K562 (cell line): ENCODE measurements around the gene DPP3. TPM values are rescaled to one million over a fixed set of nuclear protein-coding genes. Genes with fewer than 3 reads are reported as not detected.

Experiments used
- ARHGAP35 ChIP-seq: fragments of 450-650 bp; IDR thresholded peaks from 2 replicates; pipeline ENCODE4 v1.6.1; 2018; ENCODE audit not compliant: partially characterized antibody
- BHLHE40 ChIP-seq: IDR thresholded peaks from 2 replicates; pipeline ENCODE4 v1.6.1; 2011; ENCODE audit warnings: low read length, improper control_type of control experiment
- HDAC2 ChIP-seq: fragments of 450-650 bp; IDR thresholded peaks from 2 replicates; pipeline ENCODE4 v1.6.1; 2016; ENCODE audit warnings: mild to moderate bottlenecking
- HNRNPH1 ChIP-seq: fragments of 200-400 bp; formaldehyde crosslinking; optimal IDR thresholded peaks from 2 replicates; pipeline ENCODE3; 2017; ENCODE audit warnings: low read depth, mild to moderate bottlenecking, low read length, moderate library complexity
- JUN ChIP-seq, 2 experiments: sonication (generic) in 1 of 2; formaldehyde crosslinking in 1 of 2; IDR thresholded peaks; 2 replicates each; pipeline versions ENCODE4 v1.6.1 to v1.8.0; 2012 to 2022; ENCODE audit warnings: borderline replicate concordance in 2 of 2, mild to moderate bottlenecking in 2 of 2, improper control_type of control experiment in 1 of 2, low read depth in 1 of 2, low read length in 1 of 2, missing genetic modification reagents in 1 of 2
- JUNB ChIP-seq: fragments of 450-650 bp; formaldehyde crosslinking; conservative IDR thresholded peaks from 2 replicates; pipeline ENCODE4 v1.4.0; 2020; ENCODE audit warnings: mild to moderate bottlenecking
- KLF16 ChIP-seq: IDR thresholded peaks from 2 replicates; pipeline ENCODE4 v1.6.1; 2016; ENCODE audit warnings: antibody characterized with exemption
- KLF6 ChIP-seq: fragments of 250-450 bp; sonication (Bioruptor Pico); IDR thresholded peaks from 2 replicates; pipeline ENCODE4 v1.4.0; 2020; ENCODE audit warnings: mild to moderate bottlenecking, moderate library complexity, borderline replicate concordance
- LARP7 ChIP-seq: fragments of 450-650 bp; IDR thresholded peaks from 2 replicates; pipeline ENCODE4 v1.6.1; 2016
- MEF2D ChIP-seq: conservative IDR thresholded peaks from 2 replicates; pipeline ENCODE4 v1.6.1; 2016; ENCODE audit warnings: low read depth, missing genetic modification characterization, missing compliant biosample characterization
- MIER1 ChIP-seq: fragments of 450-650 bp; IDR thresholded peaks from 2 replicates; pipeline ENCODE4 v1.6.1; 2016; ENCODE audit warnings: antibody characterized with exemption, mild to moderate bottlenecking, low read depth
- MTA2 ChIP-seq: fragments of 450-650 bp; IDR thresholded peaks from 2 replicates; pipeline ENCODE4 v1.6.1; 2016; ENCODE audit warnings: low read depth
- NRF1 ChIP-seq, 2 experiments: fragments of 450-650 bp; IDR thresholded peaks in 1 of 2; conservative IDR thresholded peaks in 1 of 2; 2 replicates each; pipeline ENCODE4 v1.6.1; 2014; ENCODE audit warnings: mild to moderate bottlenecking in 2 of 2
- RCOR1 ChIP-seq, 2 experiments: IDR thresholded peaks; 2 replicates each; pipeline ENCODE4 v1.6.1; 2012; ENCODE audit warnings: low read depth in 2 of 2, low read length in 2 of 2, borderline replicate concordance in 1 of 2, improper control_type of control experiment in 1 of 2
- SRSF7 ChIP-seq: fragments of 200-400 bp; formaldehyde crosslinking; optimal IDR thresholded peaks from 2 replicates; pipeline ENCODE3; 2017; ENCODE audit warnings: mild to moderate bottlenecking, low read depth, low read length
- TCFL5 ChIP-seq: fragments of 250-450 bp; sonication (Bioruptor Pico); conservative IDR thresholded peaks from 2 replicates; pipeline ENCODE4 v1.6.1; 2021; ENCODE audit warnings: mild to moderate bottlenecking, moderate library complexity, matching md5 sums
- TRIM24 ChIP-seq, 2 experiments: fragments of 450-650 bp; IDR thresholded peaks; 2 replicates each; pipeline ENCODE4 v1.6.1; 2016
- ZNF124 ChIP-seq: sonication (generic); formaldehyde crosslinking; IDR thresholded peaks from 2 replicates; pipeline ENCODE4 v1.8.1; 2022; ENCODE audit warnings: missing genetic modification reagents
- ZNF263 ChIP-seq: sonication (generic); formaldehyde crosslinking; IDR thresholded peaks from 2 replicates; pipeline ENCODE4 v1.8.0; 2022; ENCODE audit warnings: mild to moderate bottlenecking, missing genetic modification reagents, borderline replicate concordance
- ZNF609 ChIP-seq: sonication (generic); formaldehyde crosslinking; IDR thresholded peaks from 2 replicates; pipeline ENCODE4 v1.8.1; 2023; ENCODE audit warnings: missing genetic modification reagents, mild to moderate bottlenecking, borderline replicate concordance
- ZNF830 ChIP-seq: fragments of 250-450 bp; sonication (Bioruptor Pico); IDR thresholded peaks from 2 replicates; pipeline ENCODE4 v1.5.0; 2021; ENCODE audit warnings: mild to moderate bottlenecking
- polyA plus RNA-seq, 8 experiments: library from polyadenylated mRNA; depleted of rRNA in 4 of 8; stranded (reverse) in 5 of 8; unstranded in 3 of 8; fragments of >200 nt; fragmentation: Nextera tagmentation in 2 of 8; fragmentation: Illumina TruSeq in 1 of 8; extraction: Ambion mirVana in 2 of 8; extraction: Trizol in 1 of 8; gene quantifications; 2 replicates each; pipeline versions ENCODE4 v1.2.1 to v1.2.3, GENCODE V29; 2011 to 2014; ENCODE audit warnings: inconsistent platforms in 1 of 8, missing spikeins in 1 of 8
- total RNA-seq, 7 experiments: library from RNA; depleted of rRNA in 6 of 7; stranded (reverse); fragments of >200 nt in 6 of 7; fragmentation: Illumina TruSeq in 2 of 7; extraction: Trizol in 2 of 7; gene quantifications; 2 replicates each; pipeline versions ENCODE4 v1.2.1 to v1.2.3, GENCODE V29; 2011 to 2021; ENCODE audit warnings: low replicate concordance in 1 of 7
- TF ChIP-seq, protein P1 (sequence below): sonication (generic); formaldehyde crosslinking; IDR thresholded peaks from 2 replicates; pipeline ENCODE4 v1.4.0; 2020; ENCODE audit warnings: mild to moderate bottlenecking, missing genetic modification reagents

Gene DPP3
- total and polyA plus RNA-seq, 9 of the 15 experiments (the other 6 are each of a cell fraction or from before 2014, with no cell fraction given), result 3.7 to 69.2 (median 43.3) TPM

DNA sequence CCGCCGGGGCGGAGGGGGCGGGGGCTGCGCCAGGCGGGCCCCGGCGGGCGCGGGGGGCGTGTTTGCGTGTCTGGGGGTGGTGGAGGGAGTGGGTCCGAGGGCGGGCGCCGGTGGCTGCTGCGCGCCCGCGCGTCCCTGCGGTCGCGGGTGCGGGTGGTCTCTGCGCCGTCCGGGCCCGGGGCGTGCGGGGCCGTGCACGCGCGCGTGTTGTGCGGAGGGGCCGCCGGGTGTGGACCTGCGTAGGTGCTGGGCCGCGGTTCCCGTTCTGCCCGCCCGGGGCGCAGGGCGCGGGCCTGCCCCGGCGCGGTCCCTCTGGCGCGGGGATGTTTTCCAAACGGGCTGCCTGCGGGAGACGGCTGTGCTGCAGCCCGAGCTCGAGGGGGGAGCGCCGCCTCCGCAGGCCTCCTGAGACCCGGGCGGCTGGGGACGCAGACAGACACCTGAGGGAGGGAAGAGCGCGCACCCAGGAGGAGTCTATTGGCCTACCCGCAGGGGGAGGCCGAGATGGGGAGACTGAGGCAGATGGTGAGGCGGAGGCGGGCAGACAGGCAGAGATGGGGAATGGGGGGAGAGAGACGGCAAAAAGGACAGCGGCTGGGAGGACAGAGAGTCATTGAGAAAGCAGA, 13.1 kb upstream of the DPP3 start (continued):
- no peak for TF ChIP-seq JUN (IDR thresholded peaks at IDR 0.05; ENCODE audit: borderline replicate concordance, low read depth, low read length)
- TF ChIP-seq JUN (CRISPR knock-in tag; IDR thresholded peaks at IDR 0.05; ENCODE audit: borderline replicate concordance), result 0 out of 2 replicates have a peak, but pooled peaks have one; percentile 33
- no peak for TF ChIP-seq JUNB
- no peak for TF ChIP-seq ARHGAP35
- TF ChIP-seq MTA2, result no peak
- TF ChIP-seq HDAC2, result no peak
- TF ChIP-seq ZNF263 (CRISPR knock-in tag), result no peak
- TF ChIP-seq KLF6, result no peak
- no peak for TF ChIP-seq MIER1
- no peak for TF ChIP-seq BHLHE40
- peak; percentile 38 to 45; a peak in 2 of 4 replicates for TF ChIP-seq NRF1 (conservative IDR thresholded peaks at IDR 0.05 in 1 of 2, IDR thresholded peaks at IDR 0.05 in 1 of 2)
- no peak for TF ChIP-seq RCOR1 (IDR thresholded peaks at IDR 0.05; ENCODE audit: borderline replicate concordance in 1 of 2, low read depth in 2 of 2, low read length in 2 of 2)
- no peak for TF ChIP-seq SRSF7
- TF ChIP-seq ZNF609 (CRISPR knock-in tag), result no peak
- TF ChIP-seq, protein P1, sequence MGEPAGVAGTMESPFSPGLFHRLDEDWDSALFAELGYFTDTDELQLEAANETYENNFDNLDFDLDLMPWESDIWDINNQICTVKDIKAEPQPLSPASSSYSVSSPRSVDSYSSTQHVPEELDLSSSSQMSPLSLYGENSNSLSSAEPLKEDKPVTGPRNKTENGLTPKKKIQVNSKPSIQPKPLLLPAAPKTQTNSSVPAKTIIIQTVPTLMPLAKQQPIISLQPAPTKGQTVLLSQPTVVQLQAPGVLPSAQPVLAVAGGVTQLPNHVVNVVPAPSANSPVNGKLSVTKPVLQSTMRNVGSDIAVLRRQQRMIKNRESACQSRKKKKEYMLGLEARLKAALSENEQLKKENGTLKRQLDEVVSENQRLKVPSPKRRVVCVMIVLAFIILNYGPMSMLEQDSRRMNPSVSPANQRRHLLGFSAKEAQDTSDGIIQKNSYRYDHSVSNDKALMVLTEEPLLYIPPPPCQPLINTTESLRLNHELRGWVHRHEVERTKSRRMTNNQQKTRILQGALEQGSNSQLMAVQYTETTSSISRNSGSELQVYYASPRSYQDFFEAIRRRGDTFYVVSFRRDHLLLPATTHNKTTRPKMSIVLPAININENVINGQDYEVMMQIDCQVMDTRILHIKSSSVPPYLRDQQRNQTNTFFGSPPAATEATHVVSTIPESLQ (CRISPR knock-in tag), result no peak
- TF ChIP-seq HNRNPH1, result no peak
- TF ChIP-seq TRIM24 (IDR thresholded peaks at IDR 0.05), result no peak
- TF ChIP-seq ZNF124, result no peak
- TF ChIP-seq MEF2D (tag), result no peak
- no peak for TF ChIP-seq TCFL5 (CRISPR knock-in tag)
- TF ChIP-seq KLF16, result no peak
- TF ChIP-seq LARP7, result no peak
- no peak for TF ChIP-seq ZNF830 (CRISPR knock-in tag)
